Femur (tissue), 1 donor: Measurements from ENCODE around the gene HAAO.

Experiments
- DNase-seq: peaks from one replicate; pipeline ENCODE4 v3.0.0-alpha.2; 2017

HAAO gene

DNA sequence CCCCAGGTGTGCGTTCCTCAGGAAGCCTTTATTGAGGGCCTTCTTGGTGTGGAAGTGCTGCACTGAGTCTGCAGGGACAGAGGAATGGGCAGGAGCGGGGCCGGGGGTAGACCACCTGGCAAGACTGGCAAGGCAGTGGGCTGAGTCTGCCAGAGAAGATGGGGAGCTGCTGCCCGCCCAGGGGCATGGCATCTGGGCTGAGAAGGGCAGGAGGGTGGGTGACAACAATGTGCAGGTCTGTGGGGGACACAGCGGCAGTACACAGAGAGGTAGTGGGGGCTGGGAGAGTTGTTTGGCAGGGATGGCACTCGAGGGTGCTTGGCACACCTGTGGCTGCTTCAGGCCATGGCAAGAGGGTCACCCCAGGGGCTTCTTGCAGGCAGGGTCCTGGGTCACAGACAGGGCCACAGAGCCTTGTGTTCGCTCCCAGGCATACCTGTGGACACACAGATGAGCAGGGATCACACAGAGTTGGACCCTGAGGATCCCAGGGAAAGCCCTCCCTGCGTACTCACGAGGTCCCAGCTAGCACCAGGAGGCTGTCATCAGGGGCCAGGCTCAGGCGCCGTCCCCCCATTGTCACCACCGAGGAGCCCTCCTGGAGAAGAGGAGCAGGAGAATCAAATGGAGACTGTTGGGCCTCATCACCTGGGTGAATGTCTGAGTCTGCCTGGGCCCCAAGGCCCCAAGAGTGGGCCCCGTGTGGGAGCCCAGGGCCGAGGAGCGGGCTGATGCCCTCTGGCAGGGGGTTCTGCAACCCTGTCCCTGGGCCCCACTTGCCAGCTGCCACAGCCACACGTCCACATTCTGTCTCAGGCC, 25.1 kb downstream of the HAAO start:
- DNase-seq = no peak

DNA sequence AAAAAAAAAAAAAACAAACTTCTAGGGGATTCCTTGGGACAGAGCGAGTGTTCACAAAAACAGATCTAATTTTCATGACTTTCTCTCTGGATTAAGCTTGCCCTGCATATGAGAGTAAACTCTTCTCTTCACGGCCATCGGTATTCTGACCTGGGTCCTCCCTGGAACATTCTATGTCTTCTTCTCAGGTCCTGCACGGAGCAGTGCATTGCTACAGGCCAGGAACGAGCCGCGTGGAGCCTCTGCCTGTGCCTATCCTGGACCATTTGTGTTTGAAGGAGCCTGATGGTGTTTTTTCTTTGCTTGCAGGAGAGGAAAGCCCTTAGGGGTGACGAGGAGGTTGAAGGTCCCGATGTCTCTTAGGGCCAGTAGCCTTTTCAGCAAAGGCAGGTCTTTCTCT, 26.7 kb downstream of the HAAO start:
- no peak for DNase-seq

GRCh38 chr2:42764901-42765300, 27.5 kb downstream of the HAAO start:
- no peak for DNase-seq

DNA sequence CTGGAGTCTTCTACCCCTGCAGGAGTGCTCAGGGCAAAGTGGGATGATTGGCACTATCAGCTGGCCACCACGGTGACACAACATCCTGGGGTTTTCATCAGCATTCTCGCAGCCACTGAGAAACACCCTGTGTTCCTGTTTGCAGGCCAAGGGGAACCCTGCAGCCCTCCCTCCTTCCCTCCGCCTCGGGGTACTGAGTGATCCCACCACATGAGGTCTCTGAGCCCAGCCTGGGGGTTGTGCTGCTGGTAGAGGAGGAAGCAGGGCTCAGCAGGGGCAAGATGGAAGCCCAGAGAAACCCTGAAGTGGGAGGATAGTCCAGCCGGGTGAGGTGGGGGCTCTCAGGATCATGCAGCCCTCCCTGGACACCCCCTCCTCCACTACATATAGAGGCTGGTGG, 28.3 kb downstream of the HAAO start, which contains the start of gene OXER1:
OXER1 (minus strand) TSS at position 40 of the 400 bp plus-strand sequence. CDS start 73 bp downstream, outside the sequence.
- DNase-seq = peak; percentile 37

DNA sequence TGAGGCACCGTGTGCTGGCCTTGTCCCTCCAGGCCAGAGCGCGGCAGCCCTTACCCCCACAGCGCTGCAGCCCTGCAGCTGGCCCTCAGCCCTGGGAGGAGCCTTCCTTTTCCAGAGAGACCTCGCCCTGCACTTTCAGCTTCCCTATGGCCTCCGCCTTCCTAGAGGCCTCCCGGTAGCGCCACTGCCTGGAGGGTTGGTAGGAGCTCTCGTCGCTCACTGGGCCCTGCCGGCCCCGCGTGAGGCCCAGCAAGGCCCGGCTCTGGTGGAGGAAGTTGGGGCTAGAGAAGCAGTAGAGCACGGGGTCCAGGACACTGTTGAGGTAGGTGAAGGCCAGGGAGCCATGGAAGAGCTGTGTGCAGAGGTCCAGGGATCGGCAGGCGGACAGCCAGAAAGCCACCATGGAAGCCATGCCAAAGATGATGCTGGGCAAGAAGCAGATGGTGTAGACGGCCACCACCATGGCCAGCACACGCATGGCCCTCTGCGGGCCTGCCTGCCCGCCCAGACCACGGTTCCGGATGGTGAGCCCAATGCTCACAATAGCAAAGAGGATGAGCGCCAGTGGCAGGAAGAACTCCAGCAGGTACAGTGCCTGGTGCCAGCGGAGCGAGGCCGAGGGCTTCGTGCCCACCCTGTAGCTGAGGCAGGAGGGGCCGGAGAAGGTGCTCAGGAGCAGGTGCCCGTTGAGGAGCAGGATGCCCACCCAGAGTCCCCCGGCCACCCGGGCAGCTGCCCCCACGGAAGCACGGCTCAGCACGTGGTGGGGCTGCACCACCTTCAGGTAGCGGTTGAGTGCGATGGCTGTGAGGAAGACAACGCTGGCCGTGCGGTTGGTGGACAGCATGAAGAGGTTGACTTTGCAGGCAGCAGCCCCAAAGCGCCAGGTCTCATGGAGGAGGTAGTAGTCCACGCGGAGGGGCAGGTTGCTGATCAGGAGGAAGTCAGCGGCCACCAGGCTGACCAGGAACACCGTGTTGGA, 29.3 kb downstream of the HAAO start:
- no peak for DNase-seq

GRCh38 chr2:42762155-42762554, 30.2 kb downstream of the HAAO start:
- no peak for DNase-seq

- no peak for DNase-seq
Measured at GRCh38 chr2:42761554-42761953, 30.8 kb downstream of the HAAO start.

DNA sequence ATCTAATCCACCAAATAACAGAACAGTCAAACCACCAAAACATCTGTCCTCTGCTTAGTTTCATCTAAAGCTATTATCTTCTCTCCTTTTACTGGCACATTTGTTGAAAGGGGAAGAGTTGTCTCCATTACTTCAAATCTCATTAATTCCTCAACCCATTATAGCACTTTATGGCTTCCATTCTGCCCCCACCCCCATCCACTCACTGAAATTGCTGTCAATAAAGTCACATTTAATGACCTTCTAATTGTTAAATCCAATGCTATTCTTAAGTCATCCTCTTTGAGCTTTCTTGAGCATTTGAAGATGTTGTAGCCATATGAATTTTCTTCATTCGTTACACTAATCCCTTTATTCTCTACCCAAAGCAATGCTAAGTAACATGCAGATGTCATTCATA, 33.6 kb downstream of the HAAO start:
- no peak for DNase-seq

DNA sequence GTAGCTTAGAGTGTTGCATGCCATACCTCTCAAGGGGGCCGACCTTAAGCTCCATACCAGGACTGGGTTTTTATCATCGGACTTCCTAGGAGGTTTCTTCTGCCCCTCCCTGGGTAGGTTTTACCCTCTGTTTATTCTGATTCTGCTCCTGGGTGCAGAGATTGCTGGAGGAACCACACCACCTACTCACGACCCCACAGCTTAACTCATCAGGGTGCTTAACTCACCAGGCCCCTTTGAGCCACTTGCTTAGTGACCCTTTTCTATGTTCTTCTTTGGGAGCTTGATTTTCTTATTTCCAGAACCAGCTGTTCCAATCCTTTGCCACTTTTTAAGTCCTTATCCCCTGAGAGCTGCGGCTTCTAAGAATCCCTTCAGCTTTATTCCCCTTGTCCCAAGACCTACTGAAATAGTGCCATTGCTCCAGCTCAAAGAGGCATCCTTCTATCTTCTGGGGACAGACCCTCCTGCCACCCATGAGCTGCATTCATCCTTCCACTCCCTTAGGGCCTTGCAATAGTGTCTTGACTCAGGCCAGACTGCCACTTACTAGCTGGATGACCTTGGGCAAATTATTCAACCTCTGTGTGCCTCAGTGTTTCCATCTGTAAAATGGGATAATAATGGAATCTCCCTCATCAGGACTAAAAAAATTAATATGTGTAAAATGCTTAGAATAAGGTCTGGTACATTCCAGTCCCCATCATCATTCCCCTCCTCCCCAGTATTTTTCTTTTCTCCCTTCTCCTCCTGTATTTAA, 34.2 kb downstream of the HAAO start:
- DNase-seq = no peak

DNA sequence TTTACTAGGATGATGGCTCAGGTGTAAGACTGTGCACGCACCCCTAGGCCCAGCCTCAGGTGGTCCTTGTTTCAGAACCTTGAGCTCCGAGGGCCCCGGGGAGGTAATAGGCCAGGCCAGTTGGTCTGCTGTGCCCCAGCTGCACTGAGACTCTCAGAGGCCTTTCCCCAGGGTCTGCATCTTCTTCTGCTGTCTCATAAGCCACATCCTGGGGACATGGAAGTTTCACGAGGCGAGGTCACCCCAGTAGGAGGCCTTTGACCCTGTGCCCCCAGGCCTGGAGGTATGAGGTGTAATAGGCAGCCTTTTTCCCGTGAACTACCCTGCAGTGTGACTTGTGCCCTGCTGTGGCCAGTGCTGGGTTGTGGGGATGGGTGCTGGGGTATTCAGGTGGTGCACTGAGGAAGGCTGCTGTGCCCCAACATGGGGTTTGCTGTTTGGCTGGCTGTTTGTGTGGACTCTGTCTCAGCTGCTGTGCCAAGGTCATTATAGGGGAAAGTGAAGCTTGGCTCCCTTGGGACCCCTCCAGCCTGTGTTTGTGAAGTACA, 35.3 kb downstream of the HAAO start:
- no peak for DNase-seq

- no peak for DNase-seq
Measured at GRCh38 chr2:42756150-42756775, 36.1 kb downstream of the HAAO start.

- no peak for DNase-seq
Measured at GRCh38 chr2:42755191-42755880, 37.0 kb downstream of the HAAO start.

- no peak for DNase-seq
Measured at GRCh38 chr2:42754776-42755140, 37.6 kb downstream of the HAAO start.

DNA sequence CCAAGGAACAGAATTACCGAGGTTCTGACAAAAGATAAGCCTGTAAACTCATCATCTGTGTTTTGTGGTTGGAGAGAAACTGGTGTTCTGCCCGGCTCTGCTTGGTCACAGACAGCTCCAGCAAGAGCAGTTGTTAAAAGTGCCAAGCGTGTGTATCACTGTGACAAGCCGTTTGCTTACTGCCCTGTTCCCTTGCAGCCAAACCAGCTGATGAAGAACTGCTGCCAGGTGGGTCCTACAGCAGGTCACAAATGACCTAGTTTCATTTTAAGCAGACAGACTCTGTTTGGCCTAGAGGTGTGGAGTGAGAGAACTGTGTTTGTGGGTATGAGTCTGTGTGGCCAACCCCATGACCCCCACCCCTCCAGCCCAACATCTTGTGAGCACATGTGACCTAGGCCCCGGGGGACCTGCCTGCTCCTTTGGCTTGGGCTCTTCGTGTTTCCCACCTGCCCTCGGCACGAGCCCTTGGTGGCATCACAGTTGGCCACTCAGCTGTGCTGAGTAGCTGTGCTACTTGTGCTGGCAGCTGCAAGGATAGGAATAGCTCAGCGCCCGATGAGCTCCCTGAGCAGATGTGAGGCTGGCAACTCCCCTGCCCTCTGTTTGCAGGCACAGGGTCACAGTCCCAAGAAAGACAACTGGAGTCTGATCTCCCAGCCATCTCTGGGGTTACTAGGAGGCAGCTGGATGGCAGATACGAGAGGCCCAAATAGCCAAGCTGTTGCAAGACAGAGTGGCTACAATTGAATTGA, 38.2 kb downstream of the HAAO start:
- DNase-seq = peak; percentile 86

DNA sequence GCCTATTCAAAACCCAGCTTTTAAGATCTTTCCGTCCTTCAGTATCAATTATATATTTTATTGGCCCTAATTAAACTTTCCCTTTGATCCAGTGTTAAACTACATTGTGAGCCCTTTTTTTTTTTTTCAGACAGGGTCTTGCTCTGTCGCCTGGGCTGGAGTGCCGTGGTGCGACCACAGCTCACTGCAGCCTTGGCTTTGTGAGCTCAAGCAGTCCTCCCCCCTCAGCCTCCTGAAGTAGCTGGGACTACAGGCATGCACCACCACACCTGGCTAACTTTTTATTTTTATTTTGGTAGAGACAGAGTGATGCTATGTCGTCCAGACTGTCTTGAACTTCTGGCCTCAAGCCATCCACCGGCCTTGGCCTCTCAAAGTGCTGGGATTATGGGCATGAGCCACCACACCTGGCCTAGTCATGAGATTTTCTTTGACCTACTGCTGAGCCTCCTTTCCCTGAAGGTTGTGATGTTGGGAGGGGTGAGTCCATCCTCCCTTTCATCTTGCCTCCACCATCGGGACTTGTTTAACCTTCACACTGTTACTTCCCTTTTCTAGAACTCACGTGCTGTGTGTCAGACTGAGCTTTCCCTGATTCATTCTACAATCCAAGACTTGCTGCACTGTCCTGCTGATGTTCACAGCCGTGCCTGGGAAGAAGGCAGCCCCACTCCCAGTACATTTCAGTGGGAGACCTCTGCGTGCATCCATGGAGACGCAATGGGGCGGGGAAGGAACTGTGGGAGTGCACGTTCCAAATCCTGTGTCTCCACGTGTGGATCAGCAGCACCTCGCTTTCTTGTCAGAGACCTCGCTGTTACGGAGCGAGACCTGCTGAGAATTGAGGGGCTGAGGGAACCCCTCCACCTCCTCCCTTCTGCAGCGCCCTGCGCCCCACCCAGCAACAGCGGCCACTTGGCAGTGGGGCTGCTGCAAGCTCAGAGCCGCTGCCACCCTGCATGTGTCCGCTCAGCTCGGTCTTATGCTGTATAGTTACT, 39.3 kb downstream of the HAAO start:
- DNase-seq = no peak

DNA sequence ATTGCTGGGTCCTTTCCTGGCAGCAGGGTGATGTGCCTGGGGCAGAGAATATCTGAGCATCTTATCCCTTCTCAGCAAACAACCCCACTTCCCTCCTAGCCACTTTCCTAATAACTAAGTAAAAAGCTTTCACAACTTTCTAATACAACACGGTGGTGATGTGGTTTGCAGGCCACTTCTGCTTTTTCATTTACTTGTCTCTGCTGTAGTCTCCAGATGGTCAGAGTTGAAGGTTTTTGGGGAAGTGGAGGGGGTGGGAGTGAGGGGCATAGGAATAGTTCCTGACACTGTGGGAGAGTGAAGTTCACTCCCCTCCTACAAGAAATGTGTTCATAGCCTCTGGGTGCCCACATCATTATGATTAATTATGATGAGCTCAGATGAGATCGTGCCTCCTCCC, 40.1 kb downstream of the HAAO start:
- peak; percentile 51 for DNase-seq

GRCh38 chr2:42748840-42749239, 43.5 kb downstream of the HAAO start:
- no peak for DNase-seq

- DNase-seq = no peak
Measured at GRCh38 chr2:42747422-42747821, 45.0 kb downstream of the HAAO start.

DNA sequence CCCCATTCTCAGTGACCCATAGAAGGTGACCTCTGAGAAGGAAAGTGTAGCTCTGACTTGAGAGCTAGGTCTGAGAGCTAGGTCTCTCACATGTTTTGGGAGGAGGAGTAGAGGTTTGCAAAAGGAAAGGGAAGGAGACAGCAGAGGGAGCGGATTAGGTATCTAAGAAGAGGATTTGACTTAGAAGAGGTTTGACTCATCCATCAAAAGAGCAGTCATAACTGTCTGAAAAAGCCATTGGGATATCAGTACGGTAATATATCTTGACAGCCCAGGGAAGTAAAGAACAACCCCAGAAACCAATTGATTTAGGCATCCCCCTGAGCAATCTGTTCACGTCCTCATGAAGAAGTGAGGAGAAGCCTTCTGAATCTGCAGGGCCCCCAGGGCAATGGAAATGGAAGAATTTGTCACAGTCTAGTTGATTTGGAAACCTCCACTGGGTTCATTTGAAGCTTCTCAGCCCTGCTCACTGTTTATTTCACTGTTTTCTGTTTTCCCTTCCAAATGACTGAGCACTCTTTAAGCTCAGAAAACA, 47.8 kb downstream of the HAAO start:
- no peak for DNase-seq
